OCI-LY1 (cell line): Measurements from ENCODE around the gene ASH1L.

Source experiments
- H2AFZ ChIP-seq: fragments of 200-600 bp; sonication (generic), shearing (Covaris generic); 2 replicates; pipeline ENCODE4 v1.6.0; 2014; ENCODE audit warnings: antibody characterized with exemption, mild to moderate bottlenecking, low read length
- H3F3A ChIP-seq: fragments of 200-600 bp; sonication (generic), shearing (Covaris generic); 2 replicates; pipeline ENCODE4 v1.6.0; 2014; ENCODE audit warnings: mild to moderate bottlenecking, antibody characterized with exemption, low read length, moderate library complexity; ENCODE audit not compliant: insufficient read depth
- H3K27ac ChIP-seq: fragments of 200-600 bp; sonication (generic); 2 replicates; pipeline ENCODE4 v1.5.1; 2014; ENCODE audit warnings: low read length, mixed run types, mild to moderate bottlenecking, low read depth; ENCODE audit not compliant: poor library complexity, severe bottlenecking
- H3K27me3 ChIP-seq: fragments of 200-600 bp; sonication (generic); 2 replicates; pipeline ENCODE4 v1.6.0; 2014; ENCODE audit warnings: antibody characterized with exemption, mild to moderate bottlenecking, low read length, moderate library complexity; ENCODE audit not compliant: insufficient read depth
- H3K36me3 ChIP-seq: fragments of 200-600 bp; sonication (generic); 2 replicates; pipeline ENCODE4 v1.6.1; 2014; ENCODE audit warnings: mild to moderate bottlenecking, antibody characterized with exemption, low read length, moderate library complexity, mixed read lengths; ENCODE audit not compliant: insufficient read depth
- H3K4me1 ChIP-seq: fragments of 200-600 bp; sonication (generic); 2 replicates; pipeline ENCODE4 v1.5.1; 2014; ENCODE audit warnings: mild to moderate bottlenecking, low read length, moderate library complexity; ENCODE audit not compliant: insufficient read depth, severe bottlenecking
- H3K4me2 ChIP-seq: fragments of 200-600 bp; sonication (generic), shearing (Covaris generic); 2 replicates; pipeline ENCODE4 v1.6.1; 2014; ENCODE audit warnings: low read length
- H3K4me3 ChIP-seq: fragments of 200-600 bp; sonication (generic); 2 replicates; pipeline ENCODE4 v1.5.1; 2014; ENCODE audit warnings: low read length, low read depth, mild to moderate bottlenecking, mixed read lengths; ENCODE audit not compliant: poor library complexity, severe bottlenecking
- H3K79me2 ChIP-seq: fragments of 200-600 bp; shearing (Covaris generic); 2 replicates; pipeline ENCODE4 v1.6.1; 2016; ENCODE audit warnings: mixed run types, low read length, mixed read lengths; ENCODE audit not compliant: insufficient read depth
- H3K9ac ChIP-seq: fragments of 200-600 bp; sonication (generic), shearing (Covaris generic); 2 replicates; pipeline ENCODE4 v1.6.1; 2014; ENCODE audit warnings: mild to moderate bottlenecking, low read length, mixed read lengths
- H3K9me2 ChIP-seq: fragments of 200-600 bp; sonication (generic), shearing (Covaris generic); 2 replicates; pipeline ENCODE4 v1.6.1; 2014; ENCODE audit warnings: low read depth, mild to moderate bottlenecking, low read length, mixed read lengths
- H3K9me3 ChIP-seq: fragments of 200-600 bp; shearing (Covaris generic); 2 replicates; pipeline ENCODE4 v1.6.1; 2014; ENCODE audit warnings: low read length, mixed read lengths
- H4K20me1 ChIP-seq: fragments of 200-600 bp; sonication (generic), shearing (Covaris generic); 2 replicates; pipeline ENCODE4 v1.6.0; 2016; ENCODE audit warnings: mild to moderate bottlenecking, low read length; ENCODE audit not compliant: insufficient read depth
- CTCF ChIP-seq: fragments of 200-600 bp; sonication (generic), shearing (Covaris generic); IDR thresholded peaks from 2 replicates; pipeline ENCODE4 v1.5.1; 2017; ENCODE audit warnings: mild to moderate bottlenecking, antibody characterized with exemption, low read length, moderate library complexity, mixed read lengths
- EZH2 ChIP-seq: fragments of 200-600 bp; sonication (generic), shearing (Covaris generic); IDR thresholded peaks from 2 replicates; pipeline ENCODE4 v1.8.0; 2017; ENCODE audit warnings: borderline replicate concordance, mixed run types, mild to moderate bottlenecking, antibody characterized with exemption, low read length, moderate library complexity, mixed read lengths

The ASH1L gene

GRCh38 chr1:155287987-155288543 is 274.5 kb downstream of the ASH1L start:
- H3K27me3 ChIP-seq = no peaks in the 10 kb centered on the region
- TF ChIP-seq CTCF = no peak
- TF ChIP-seq EZH2 = no peak
- no peak overlapping the region for H3K9ac ChIP-seq
- no peak overlapping the region for H2AFZ ChIP-seq
- no peaks in the 10 kb centered on the region for H3K36me3 ChIP-seq
- no peaks in the 10 kb centered on the region for H4K20me1 ChIP-seq
- no peaks in the 10 kb centered on the region for H3K79me2 ChIP-seq
- no peak overlapping the region for H3K4me3 ChIP-seq
- H3K27ac ChIP-seq = no peak overlapping the region
- no peaks in the 10 kb centered on the region for H3K9me2 ChIP-seq
- H3F3A ChIP-seq = no peaks in the 10 kb centered on the region; the same call in 1 of the 2 replicates
- H3K4me2 ChIP-seq = no peak overlapping the region
- H3K9me3 ChIP-seq = no peaks in the 10 kb centered on the region
- no peaks in the 10 kb centered on the region for H3K4me1 ChIP-seq

DNA sequence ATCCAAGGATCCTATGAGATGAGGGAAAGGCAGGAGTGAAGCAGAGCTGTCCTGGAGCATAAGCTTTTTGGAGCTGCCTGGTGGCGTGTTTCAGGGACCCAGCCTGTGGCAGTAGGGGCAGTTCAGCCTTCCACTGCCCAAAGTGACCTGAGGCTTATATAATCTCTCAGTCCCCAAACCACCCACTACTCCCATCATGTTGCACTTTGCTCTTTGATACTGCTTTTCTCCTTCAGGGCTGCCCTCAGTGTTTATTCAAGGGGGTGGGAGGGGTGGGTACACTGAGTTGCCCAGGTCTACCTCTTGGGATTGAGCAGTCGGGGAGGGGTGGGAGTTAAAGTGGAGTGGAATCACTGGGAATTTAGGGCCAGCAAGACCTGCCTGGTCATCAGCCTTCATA is 276.1 kb downstream of the ASH1L start:
- no peak overlapping the region for H3K4me2 ChIP-seq
- no peaks in the 10 kb centered on the region for H4K20me1 ChIP-seq
- H3K27me3 ChIP-seq = no peaks in the 10 kb centered on the region
- no peaks in the 10 kb centered on the region for H3K9me2 ChIP-seq
- H3K27ac ChIP-seq = no peak overlapping the region
- H2AFZ ChIP-seq = no peak overlapping the region
- no peaks in the 10 kb centered on the region for H3K79me2 ChIP-seq
- H3K9me3 ChIP-seq = no peaks in the 10 kb centered on the region
- TF ChIP-seq EZH2 (no peak), CTCF (no peak)
- no peak overlapping the region for H3K9ac ChIP-seq
- no peaks in the 10 kb centered on the region; the same call in 1 of the 2 replicates for H3F3A ChIP-seq
- H3K4me1 ChIP-seq = no peaks in the 10 kb centered on the region
- H3K4me3 ChIP-seq = no peak overlapping the region
- H3K36me3 ChIP-seq = peaks cover 3% of the 10 kb centered on the region; the same call in 1 of the 2 replicates

DNA sequence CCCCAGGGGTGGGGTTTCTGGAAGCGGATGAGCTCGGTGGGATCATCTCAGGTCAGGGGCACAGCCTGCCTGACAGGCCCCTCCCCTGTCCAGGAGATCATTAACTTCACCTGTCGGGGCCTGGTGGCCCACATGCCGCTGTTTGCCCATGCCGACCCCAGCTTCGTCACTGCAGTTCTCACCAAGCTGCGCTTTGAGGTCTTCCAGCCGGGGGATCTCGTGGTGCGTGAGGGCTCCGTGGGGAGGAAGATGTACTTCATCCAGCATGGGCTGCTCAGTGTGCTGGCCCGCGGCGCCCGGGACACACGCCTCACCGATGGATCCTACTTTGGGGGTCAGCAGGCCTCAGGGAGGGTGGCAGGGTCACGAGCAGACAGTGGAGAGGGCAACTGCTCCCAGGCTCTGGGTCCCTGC is 277.0 kb downstream of the ASH1L start:
- Histone ChIP-seq H3K9me2 (no peaks in the 10 kb centered on the region), H3F3A (no peaks in the 10 kb centered on the region; the same call in 1 of the 2 replicates), H3K27me3 (no peaks in the 10 kb centered on the region), H4K20me1 (no peaks in the 10 kb centered on the region), H3K4me1 (no peaks in the 10 kb centered on the region), H3K9ac (no peak overlapping the region), H3K4me2 (no peak overlapping the region), H2AFZ (no peak overlapping the region), H3K79me2 (no peaks in the 10 kb centered on the region), H3K4me3 (no peak overlapping the region), H3K9me3 (no peaks in the 10 kb centered on the region), H3K27ac (no peak overlapping the region), H3K36me3 (peaks cover 3% of the 10 kb centered on the region; the same call in 1 of the 2 replicates)
- TF ChIP-seq CTCF (no peak), EZH2 (no peak)
